ENCODE data around the gene USP6NL. TPM values are rescaled to one million over a fixed set of nuclear protein-coding genes. Genes with fewer than 3 reads are reported as not detected.

Gene USP6NL
- total RNA-seq, result 13.8 and 17.0 TPM in 2 replicates
- long read RNA-seq, full-length matches to known transcripts, result 13 of 23 reads
- long read RNA-seq, partial matches to known transcripts, result 0 of 23 reads
- long read RNA-seq, other reads (novel, unspliced or antisense), result 10 of 23 reads

GRCh38 chr10:11611248-11612020 lies at the start of gene USP6NL:
Gene USP6NL, minus strand, starts transcription at chr10:11611650. Its CDS starts 14,016 bp downstream, at chr10:11597634.
- Mint-ChIP-seq H3K36me3 (ENCODE audit: unreplicated experiment) (peaks cover 3% of the 10 kb centered on the region), H3K4me3 (ENCODE audit: unreplicated experiment) (peak within 1 kb of the TSS; percentile 88)

GRCh38 chr10:11658801-11659368 lies 47.4 kb upstream of the USP6NL start:
- no peak overlapping the region for H3K27ac Mint-ChIP-seq (ENCODE audit: unreplicated experiment)
- TF ChIP-seq CTCF (IDR thresholded peaks at IDR 0.05), result no peak
- peaks cover 8% of the 10 kb centered on the region for H3K4me1 Mint-ChIP-seq (ENCODE audit: unreplicated experiment)
- no peak for DNase-seq (ENCODE audit: extremely low spot score, unreplicated experiment)
- H3K4me3 Mint-ChIP-seq (ENCODE audit: unreplicated experiment), result no peak overlapping the region
- H3K36me3 Mint-ChIP-seq (ENCODE audit: unreplicated experiment), result no peaks in the 10 kb centered on the region
- H3K9me3 Mint-ChIP-seq (ENCODE audit: unreplicated experiment), result no peaks in the 10 kb centered on the region
- H3K27me3 Mint-ChIP-seq (ENCODE audit: unreplicated experiment), result peaks cover 13% of the 10 kb centered on the region

More at GRCh38 chr10:11611248-11612020, at the start of gene USP6NL:
- Mint-ChIP-seq H3K27ac (ENCODE audit: unreplicated experiment) (peak within 1 kb of the TSS; percentile 75), H3K4me1 (ENCODE audit: unreplicated experiment) (peaks cover 23% of the 10 kb centered on the region), H3K27me3 (ENCODE audit: unreplicated experiment) (no peaks in the 10 kb centered on the region), H3K9me3 (ENCODE audit: unreplicated experiment) (no peaks in the 10 kb centered on the region)
- TF ChIP-seq CTCF (IDR thresholded peaks at IDR 0.05), result no peak
- peak; percentile 95 for DNase-seq (ENCODE audit: extremely low spot score, unreplicated experiment)

DNA sequence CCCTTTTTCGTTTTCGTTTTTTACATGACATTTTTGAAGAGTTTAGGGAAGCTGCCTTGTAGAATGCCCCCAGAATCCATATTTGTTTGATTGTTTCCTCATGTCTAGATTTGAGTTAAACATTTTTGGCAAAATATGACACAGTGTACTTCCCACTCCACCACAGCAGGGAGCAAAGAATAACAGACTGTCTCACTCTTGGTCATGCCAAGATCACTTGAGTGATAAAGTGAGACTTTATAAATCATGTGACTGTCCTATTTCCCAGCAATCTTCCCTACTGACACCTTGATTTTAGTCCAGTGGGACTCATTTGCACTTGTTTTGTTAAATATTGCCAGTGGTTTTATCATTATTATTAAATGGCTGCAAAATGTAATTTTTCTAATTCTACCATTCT lies 44.4 kb upstream of the USP6NL start:
- peaks cover 8% of the 10 kb centered on the region for H3K4me1 Mint-ChIP-seq (ENCODE audit: unreplicated experiment)
- H3K9me3 Mint-ChIP-seq (ENCODE audit: unreplicated experiment), result no peaks in the 10 kb centered on the region
- peaks cover 12% of the 10 kb centered on the region for H3K27me3 Mint-ChIP-seq (ENCODE audit: unreplicated experiment)
- H3K27ac Mint-ChIP-seq (ENCODE audit: unreplicated experiment), result peak overlapping the region; percentile 54
- no peaks in the 10 kb centered on the region for H3K36me3 Mint-ChIP-seq (ENCODE audit: unreplicated experiment)
- H3K4me3 Mint-ChIP-seq (ENCODE audit: unreplicated experiment), result no peak overlapping the region
- no peak for TF ChIP-seq CTCF (IDR thresholded peaks at IDR 0.05)
- DNase-seq (ENCODE audit: extremely low spot score, unreplicated experiment), result no peak

GRCh38 chr10:11654659-11655058 lies 43.2 kb upstream of the USP6NL start:
- H3K9me3 Mint-ChIP-seq (ENCODE audit: unreplicated experiment), result no peaks in the 10 kb centered on the region
- H3K4me3 Mint-ChIP-seq (ENCODE audit: unreplicated experiment), result no peak overlapping the region
- peaks cover 10% of the 10 kb centered on the region for H3K4me1 Mint-ChIP-seq (ENCODE audit: unreplicated experiment)
- DNase-seq (ENCODE audit: extremely low spot score, unreplicated experiment), result peak; percentile 78
- peaks cover 7% of the 10 kb centered on the region for H3K27me3 Mint-ChIP-seq (ENCODE audit: unreplicated experiment)
- no peak overlapping the region for H3K27ac Mint-ChIP-seq (ENCODE audit: unreplicated experiment)
- H3K36me3 Mint-ChIP-seq (ENCODE audit: unreplicated experiment), result no peaks in the 10 kb centered on the region
- TF ChIP-seq CTCF (IDR thresholded peaks at IDR 0.05), result no peak

Measured in osteocyte (in vitro differentiated cells).